H1 (cell line): Measurements from ENCODE around the gene CTSC.

ENCODE experiments used
- CREB1 ChIP-seq: IDR thresholded peaks from 2 replicates; pipeline ENCODE4 v1.6.1; 2012; ENCODE audit warnings: inconsistent platforms
- CTCF ChIP-seq, 3 experiments: IDR thresholded peaks; 1 replicate in 2 of 3; 2 replicates in 1 of 3; pipeline versions ENCODE4 v1.5.1 to v1.6.1; 2011; ENCODE audit warnings: low read length in 3 of 3, mild to moderate bottlenecking in 3 of 3, inconsistent platforms in 2 of 3, low read depth in 1 of 3, moderate library complexity in 1 of 3; ENCODE audit not compliant: insufficient read depth in 1 of 3; ENCODE audit errors: control extremely low read depth in 1 of 3
- HDAC6 ChIP-seq: IDR thresholded peaks from one replicate; pipeline ENCODE4 v1.7.1; 2012; ENCODE audit warnings: low read depth, mild to moderate bottlenecking, inconsistent platforms, low read length, moderate library complexity
- KDM5A ChIP-seq: fragments of 200-600 bp; IDR thresholded peaks from 2 replicates; pipeline ENCODE4 v1.7.1; 2012; ENCODE audit warnings: mild to moderate bottlenecking, low read length, inconsistent platforms, mixed read lengths
- RAD21 ChIP-seq, 2 experiments: IDR thresholded peaks in 1 of 2; conservative IDR thresholded peaks in 1 of 2; 2 replicates each; pipeline ENCODE4 v1.6.1; 2011; ENCODE audit warnings: low read depth in 2 of 2, low read length in 2 of 2, improper control_type of control experiment in 1 of 2, inconsistent platforms in 1 of 2, mild to moderate bottlenecking in 1 of 2, moderate library complexity in 1 of 2

DNA sequence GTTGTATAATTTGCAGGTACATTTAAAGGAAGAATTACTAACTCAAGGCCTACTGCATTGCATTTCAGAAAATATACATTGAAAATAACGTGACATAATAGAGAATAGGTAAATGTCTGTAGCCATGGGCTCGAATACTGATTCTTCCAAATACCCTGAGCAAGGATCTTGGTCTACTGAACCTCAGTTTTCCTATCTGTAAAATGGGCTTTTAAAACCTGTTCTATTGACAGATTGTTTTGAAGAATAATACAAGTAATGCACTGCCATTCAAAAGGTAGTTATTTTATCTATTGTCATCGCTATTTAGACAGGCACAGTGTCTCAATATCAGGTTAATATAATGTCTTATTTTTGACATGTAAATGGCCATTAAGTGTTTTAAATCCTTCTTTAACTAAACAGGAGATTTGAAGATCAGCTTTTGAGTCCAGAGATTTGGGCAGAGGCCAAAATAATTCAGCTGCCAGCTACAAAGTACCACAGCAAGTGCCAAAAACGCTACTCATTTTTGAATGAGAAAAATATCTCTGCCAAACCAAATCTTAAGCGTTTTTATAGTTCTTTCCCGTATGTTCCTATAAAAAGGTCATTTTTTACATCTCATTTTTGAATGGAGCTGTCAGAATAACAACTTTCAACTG, 56.7 kb downstream of the CTSC start:
- TF ChIP-seq RAD21 (IDR thresholded peaks at IDR 0.05 in 1 of 2, conservative IDR thresholded peaks at IDR 0.05 in 1 of 2; ENCODE audit: low read depth in 2 of 2, low read length in 2 of 2) = no peak
- TF ChIP-seq KDM5A = no peak
- TF ChIP-seq HDAC6 = no peak
- TF ChIP-seq CREB1 = no peak
- no peak for TF ChIP-seq CTCF (IDR thresholded peaks at IDR 0.05; ENCODE audit: control extremely low read depth in 1 of 3, insufficient read depth in 1 of 3, low read depth in 1 of 3, low read length in 3 of 3)
